NCI-H345 (cell line): ENCODE measurements around the gene LGALS3BP.
A peak's percentile ranks its signal among the peaks of the same experiment; 100 is the strongest.
"Not testable (repeated sequence)": the region's sequence is repeated elsewhere in the genome, so short reads cannot be mapped to it uniquely, and the experiment has no call there.

Experiments
- DNase-seq: peaks from one replicate; lab custom pipeline; 2025; lab: John Stamatoyannopoulos, UW

LGALS3BP gene, protein sequence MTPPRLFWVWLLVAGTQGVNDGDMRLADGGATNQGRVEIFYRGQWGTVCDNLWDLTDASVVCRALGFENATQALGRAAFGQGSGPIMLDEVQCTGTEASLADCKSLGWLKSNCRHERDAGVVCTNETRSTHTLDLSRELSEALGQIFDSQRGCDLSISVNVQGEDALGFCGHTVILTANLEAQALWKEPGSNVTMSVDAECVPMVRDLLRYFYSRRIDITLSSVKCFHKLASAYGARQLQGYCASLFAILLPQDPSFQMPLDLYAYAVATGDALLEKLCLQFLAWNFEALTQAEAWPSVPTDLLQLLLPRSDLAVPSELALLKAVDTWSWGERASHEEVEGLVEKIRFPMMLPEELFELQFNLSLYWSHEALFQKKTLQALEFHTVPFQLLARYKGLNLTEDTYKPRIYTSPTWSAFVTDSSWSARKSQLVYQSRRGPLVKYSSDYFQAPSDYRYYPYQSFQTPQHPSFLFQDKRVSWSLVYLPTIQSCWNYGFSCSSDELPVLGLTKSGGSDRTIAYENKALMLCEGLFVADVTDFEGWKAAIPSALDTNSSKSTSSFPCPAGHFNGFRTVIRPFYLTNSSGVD

DNA sequence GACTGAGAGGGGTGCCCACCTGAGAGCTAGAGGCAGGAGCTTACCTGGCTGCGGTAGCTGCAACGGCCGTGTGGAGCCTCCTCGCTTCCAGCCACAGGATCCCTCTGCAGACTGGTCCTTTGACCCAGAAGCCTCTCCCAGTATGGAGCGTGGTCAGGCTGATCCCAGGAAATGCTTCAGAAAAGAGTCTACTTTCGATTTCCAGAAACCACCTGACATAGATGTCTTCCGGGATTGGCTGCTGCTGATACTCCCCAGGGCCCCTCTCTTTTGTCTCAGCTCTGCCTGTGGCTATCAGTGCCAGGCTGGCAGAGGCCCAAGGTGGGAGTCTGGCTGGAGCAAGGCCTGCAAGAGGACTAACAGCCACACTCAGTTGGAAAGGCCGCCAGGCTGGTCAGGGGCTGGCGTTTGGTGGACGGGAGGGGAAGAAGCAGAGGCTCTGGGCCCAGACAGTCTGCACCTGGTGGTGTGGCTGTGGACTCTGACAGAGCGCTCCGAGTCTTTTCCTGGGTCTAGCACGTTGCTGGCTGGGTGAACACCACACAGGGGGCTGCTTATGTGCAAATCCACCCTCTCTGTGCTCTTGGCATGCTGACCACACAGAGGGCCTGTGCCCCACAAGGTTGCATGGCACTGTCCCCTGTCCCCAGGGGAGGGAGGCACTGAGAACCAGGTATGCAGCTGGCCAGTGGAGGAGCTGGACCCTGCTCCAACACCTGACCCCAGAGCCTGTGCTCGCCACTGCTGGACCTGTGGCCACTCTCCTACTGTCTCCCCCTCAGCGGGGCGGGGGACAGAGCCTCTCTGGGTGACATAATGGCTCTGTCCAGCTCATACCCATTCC, at the start of gene LGALS3BP:
LGALS3BP (minus strand) TSS at position 144 of the 844 bp plus-strand sequence. CDS start 2,732 bp downstream, outside the sequence.
- DNase-seq: peak; percentile 96

DNA sequence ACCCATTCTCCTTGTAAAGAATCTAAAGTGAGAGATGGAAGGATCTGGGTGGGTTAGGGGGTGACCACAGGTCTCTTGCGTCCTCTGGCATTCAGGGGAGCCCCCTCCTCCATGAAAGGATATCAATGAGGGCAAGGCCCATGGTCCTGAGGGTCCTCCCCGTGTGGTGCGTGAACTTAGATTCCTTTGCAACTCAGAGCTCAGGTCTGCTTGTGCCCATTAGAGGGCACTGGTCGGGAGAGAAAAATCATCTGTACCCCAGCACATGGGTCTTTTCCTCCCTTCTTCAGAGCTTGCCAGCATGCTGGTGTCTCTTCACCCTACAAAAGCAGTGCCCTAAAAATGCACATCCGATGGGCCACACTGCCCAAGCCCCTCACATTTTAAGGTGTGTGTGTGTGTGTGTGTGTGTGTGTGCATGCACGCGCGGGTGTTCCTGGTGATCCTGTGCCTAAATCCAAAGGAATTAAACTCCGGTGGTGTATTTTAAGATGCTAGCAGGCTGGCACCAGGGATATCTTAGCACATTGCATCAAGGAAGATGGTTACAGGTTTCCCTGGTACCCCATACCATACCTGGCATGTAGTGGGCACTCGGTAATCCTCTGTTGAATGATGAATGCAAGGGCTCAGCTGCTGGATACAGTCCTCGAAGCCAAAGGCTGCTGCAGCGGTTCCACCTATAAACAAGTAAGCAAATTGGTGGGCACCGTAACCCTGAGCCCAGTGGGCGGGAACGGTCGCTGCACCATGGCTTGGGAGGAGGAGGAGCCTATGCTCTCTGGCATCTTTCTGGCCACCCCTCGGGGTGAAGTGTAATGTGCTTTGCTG, 49.0 kb upstream of the LGALS3BP start:
- no peak for DNase-seq

DNA sequence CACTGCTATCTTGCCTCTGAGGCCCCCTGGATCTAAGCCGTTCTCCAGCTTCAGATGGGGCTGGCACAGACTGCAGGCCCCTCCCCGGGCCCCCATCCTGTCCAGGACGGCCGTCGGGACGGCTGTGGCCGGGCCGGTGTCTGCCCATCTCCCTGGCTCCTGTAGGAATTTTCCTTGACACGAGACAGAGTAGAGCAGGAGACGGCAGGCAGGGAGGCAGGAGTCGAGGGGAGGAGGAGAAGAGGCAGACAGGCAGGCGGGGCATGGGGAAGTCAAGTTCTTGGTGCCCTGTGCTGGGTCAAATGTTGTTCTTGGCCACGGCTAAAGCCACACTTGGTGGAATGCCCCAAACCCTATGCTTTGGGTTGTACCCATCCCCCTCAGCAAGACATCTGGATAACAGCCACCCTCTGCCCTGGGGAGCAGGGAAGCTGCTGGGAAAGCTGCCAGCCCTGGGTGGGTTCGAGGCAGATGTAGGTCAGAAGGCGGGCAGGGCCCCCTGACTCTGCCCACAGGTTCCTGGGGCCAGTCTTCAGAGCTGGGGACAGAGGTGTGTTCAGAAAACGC, 48.3 kb upstream of the LGALS3BP start:
- DNase-seq: no peak

DNA sequence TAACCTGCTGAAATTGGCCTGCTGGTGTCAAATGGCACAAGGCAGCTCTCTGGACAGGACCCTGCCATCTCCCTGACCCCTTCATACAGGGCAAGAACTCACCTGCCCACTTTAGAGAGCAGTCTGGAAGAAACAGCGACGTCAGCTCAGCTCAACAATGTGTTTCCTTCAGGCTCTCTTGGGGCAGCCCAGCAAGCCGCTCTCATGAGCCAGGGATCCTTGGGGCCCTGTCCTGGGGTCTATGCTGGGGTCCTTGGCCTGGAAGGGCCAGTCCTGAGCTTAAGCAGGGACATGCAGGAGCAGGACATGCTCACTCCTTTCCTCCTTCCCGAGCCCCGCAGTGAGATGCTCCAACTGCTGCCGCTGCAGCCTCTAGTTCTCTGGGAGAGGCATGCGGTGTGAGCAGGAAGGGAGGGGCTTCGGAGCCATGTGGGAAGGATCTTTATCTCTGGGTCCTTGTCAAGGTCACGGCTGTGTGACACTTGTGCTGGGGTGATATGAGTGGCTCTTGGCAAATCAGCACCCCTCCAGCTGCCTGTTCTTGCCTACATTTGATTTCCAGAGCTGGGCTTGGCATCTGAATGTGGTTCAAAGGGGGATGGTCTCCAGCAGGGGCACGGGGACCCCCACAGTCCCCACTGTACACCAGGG, 47.7 kb upstream of the LGALS3BP start:
- DNase-seq: no peak

DNA sequence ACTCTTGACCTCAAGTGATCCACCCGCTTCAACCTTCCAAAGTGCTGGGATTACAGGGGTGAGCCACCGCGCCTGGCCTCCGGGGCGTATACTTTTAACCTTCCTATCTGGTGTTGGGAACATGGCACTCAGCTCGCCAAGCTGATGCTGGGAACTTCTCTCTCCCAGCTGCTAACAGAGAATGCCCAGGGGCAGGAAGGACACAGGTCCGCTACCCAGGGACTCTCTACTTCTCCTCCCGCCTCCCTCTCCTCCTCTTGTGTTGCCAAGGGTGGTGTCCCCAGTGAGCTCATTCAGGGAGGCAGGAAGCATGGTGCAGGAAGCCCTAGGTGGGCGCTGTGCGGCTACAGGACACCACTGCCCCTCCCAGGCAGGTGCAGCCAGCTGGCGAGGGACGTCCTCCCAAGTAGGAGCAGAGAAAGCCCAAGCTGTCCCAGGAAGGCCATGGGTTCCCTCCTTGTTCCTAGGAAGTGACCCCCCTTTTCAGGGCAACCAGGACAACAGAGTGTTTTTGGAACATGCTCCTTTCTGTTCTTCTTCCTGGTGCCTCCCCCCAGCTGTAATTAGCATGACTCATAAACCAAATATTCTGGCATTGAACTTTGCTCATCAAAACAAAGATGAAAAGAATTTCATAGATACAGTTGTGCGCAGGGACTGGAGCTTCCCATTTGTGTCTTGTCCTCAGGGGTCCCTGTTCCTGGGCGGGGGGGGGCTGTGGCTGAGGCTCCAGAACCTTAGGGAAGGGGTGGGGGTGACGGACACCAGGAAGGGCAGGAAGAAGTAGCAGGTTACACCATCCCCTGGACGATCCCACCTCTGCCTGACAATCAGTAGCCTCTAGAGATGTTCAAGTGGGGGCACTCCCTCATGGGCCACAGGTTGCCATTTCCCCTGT, 46.9 kb upstream of the LGALS3BP start:
- DNase-seq: peak; percentile 55

DNA sequence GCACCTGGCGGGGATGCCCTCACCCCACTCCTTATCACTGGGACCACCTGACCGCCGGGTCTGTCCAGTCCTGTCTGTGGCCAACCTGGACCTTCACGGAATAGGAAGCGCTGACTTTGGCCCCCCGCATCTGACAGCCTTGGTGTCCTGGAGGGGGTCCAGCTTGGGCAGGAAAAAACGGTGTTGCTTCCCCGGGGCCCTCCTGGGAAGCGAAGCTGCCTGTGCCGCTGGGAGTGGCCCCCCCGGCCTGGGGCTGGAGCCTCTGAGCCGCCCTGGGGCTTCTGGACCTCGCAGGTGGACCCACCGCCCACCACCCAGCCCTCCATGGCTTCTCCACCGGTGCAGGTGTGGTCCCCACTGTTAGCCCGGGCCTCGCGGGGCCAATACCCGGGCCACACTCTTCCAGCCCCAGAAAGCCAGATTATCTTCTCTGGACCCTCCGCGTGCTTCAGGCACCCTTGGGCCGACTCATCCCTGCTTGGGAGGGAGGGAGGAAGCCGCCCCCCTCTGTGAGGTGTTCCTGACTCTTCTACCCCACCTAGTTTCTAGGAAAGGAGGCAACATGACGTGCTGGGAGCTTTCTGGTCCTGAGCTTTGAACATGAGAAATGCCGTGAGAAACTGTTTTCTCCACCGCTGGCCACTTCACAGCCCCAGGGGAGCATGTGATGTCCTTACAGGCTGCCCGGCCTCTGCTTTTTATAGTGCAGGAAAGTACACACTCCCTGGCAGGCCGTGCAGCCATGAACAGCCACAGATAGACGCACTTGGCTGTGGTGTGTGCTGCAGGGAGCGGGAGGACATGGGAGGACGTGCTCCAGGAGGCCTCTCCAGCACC, 45.4 kb upstream of the LGALS3BP start:
- no peak for DNase-seq

DNA sequence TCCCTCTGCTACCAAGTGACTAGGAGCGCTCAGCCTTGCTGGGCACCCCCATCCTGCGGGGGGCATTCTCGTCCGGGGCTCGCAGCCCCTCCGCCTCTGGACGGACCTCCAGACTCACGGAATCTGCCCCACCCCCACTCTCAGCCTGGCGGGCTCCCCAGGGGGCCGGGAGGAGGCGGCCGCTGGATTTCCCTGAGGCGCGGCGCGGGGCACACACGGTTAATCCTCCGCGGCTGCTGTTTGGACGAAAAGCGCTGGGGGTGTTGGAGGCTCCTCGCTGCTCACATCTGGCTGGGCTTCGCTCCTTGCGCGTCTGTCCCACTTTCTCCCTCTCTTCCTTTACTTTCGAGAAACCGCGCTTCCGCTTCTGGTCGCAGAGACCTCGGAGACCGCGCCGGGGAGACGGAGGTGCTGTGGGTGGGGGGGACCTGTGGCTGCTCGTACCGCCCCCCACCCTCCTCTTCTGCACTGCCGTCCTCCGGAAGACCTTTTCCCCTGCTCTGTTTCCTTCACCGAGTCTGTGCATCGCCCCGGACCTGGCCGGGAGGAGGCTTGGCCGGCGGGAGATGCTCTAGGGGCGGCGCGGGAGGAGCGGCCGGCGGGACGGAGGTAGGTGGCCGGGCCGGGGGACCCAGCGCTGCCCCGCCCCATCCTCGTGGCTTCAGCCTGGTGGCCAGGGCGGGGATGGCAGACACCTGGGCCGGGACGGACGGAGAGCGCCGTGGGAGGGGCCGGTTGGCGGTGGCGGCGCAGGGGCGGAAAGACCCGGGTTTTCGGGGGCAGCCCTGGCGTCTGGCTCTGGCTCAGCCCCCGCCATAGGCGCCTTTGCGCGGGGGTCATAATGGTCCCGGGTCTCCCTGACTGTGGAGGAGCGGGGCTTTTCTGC, 44.4 kb upstream of the LGALS3BP start, which contains the start of gene C1QTNF1:
C1QTNF1 (plus strand) TSS at position 284 of the 886 bp plus-strand sequence. CDS start 19,800 bp downstream, outside the sequence.
- DNase-seq: peak; percentile 44

DNA sequence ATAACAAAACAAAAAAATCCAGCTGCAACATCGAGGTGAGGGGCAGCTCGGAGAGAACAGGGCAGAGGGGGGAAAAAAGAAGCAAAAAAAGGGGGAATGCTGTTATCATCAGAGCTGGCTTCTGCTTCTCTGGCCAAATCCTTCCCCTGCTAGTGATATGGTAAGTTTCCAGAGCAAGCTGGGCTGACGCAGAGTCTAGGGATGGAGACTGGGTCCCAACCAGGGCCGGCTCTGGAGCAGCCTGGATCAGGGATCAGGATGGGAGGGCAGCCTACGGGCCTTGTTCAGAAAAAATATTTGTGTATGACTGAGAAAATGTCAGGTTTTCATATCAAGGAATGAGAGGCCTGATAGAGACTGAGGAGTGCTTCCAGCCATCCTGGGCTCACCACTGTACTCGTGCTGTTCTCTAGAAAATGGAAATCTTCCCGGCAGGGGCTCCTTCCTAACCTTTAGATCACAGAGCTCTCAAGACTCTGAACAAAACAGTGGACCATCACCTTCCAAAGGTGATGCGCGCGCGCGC, 43.5 kb upstream of the LGALS3BP start:
- no peak for DNase-seq

DNA sequence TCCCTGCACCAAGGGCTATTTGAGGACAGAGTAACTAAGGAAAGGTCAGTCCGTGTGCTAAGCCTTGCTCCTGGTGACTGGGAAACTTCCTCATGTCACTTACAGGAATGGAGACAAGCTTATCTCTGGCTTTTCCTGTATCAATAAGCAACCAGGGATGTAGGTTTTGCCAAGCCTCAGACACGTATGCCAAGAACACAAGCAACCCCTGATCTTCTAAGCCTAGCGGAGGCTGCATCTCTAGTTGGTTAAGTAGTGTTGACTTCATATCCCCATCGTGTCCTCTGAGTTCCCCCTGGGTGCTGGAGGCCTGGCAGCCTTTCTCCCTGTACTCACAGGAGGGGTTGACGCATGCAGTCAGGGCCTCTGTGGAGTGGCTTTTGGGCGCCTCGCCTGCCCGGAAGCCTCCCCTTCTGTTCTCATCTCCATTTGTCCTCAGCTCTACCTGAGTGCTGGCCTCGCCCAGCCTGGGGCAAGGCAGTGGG, 42.8 kb upstream of the LGALS3BP start:
- DNase-seq: no peak

DNA sequence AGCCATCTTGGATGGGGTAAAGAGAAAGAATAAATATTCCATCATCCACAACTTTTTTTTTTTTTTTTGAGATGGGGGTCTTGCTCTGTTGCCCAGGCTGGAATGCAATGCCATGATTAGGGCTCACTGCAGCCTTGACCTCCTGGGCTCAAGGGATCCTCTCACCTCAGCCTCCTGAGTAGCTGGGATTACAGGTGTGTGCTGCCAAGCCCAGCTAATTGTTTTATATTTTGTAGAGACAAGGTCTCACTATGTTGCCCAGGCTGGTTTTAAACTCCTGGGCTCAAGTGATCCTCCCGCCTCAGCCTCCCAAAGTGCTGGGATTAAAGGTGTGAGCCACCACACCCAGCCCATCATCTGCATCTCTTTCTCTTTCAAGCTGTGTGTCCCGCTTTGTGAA, 42.2 kb upstream of the LGALS3BP start:
- DNase-seq: not testable (repeated sequence)

DNA sequence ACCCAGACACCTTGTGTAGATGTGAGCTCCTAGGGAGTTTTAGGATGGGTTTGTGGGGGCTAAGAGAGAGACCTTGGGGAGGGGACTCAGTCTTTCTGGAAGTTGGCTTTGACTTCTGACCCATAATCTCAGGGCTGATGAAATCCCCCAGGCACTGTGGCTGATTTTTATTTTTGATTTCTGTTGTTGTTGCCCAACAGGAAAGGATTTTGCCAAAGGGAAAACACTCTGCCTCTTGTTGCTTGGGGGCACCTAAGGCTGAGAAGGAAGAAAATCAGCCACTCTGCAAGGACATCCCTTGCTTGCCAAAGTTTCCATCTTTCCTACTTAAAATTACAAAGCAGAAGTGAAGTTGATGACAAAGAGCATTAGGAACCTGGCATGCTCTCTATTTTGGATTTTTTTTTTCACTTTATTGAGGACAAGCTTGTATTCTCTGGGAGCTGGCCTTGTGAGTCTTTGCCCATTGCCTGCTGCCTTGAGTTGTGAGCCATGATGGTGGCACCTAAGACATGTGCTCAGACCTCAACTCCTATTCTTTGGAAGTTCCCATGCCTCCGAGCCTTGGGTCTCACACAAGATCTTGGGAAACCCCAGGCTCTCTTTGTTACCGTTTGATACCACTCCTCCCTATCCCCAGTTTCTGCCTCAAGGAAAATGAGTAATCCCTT, 41.0 kb upstream of the LGALS3BP start:
- no peak for DNase-seq

DNA sequence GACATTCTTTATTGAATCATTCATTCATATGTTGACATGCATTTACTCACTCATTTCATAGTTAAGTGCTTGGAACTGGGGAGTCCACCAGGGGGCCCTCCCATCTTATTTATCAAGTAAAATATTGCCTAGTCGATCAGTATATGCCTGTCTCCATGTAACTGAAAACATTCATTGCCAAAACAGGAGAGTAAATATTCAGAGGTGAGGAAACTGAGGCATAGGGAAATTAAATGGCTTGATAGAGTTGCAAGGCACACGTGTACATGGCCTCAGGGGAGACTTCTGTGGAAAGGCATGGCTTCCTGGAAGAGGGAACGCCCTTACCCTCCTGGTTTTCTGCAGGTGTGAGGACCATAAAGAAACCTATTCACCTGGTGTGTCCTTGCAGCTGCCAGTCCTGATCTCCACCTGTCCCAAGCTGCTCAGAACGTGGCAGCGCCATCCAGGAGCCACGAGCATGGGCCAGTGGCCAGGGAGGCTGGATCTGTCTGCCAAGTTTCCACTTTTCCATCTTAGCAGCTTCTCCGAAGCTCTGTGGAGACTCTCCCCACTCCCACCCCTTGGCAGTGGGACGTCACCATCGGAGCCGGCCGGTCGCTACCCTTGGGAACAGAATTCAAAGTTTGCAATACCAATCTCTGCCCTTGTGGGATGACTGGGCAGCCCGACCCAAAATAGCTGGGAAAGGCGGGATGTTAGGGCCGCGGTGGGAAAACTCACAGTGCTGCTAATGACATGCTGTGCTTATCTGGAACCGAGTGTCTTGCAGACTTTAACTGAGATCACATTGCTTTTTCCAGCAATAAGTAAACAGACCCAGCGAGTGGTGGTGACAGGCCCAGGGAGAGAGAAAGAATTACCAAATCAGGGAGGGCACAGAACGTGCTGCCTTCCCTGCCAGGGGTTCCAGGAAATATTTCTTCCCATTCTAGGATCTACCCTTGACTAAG, 40.2 kb upstream of the LGALS3BP start:
- peak; percentile 69 for DNase-seq

DNA sequence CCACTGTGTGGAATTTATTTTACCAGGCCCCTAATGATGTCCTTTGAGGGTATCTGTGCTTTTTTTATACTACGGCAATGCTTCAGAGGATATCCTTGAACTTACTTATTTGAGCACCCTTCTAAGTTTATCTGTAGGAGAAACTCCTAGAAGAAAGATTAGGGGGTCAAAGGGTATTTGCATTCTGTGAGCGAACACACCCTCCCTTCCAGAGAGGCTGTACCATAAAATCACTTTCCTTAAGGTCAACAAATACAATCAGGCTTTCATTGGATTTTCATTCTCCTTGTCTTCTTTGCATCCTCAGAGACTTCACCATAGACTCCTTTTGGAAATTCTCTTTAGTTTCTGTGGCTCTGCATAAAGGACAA, 39.5 kb upstream of the LGALS3BP start:
- DNase-seq: no peak

DNA sequence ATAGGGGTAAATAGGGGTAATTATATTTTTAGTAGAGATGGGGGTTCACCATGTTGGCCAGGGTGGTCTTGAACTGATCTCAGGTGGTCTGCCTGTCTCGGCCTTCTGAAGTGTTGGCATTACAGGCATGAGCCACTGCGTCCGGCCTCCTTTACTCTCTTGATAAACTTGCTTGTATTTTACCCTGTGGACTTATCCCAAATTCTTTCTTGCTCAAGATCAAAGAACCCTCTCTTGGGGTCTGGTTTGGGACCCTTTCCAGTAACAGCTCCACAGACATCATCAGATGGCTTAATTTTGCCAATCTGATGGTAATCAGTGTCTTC, 38.6 kb upstream of the LGALS3BP start:
- DNase-seq: no peak

DNA sequence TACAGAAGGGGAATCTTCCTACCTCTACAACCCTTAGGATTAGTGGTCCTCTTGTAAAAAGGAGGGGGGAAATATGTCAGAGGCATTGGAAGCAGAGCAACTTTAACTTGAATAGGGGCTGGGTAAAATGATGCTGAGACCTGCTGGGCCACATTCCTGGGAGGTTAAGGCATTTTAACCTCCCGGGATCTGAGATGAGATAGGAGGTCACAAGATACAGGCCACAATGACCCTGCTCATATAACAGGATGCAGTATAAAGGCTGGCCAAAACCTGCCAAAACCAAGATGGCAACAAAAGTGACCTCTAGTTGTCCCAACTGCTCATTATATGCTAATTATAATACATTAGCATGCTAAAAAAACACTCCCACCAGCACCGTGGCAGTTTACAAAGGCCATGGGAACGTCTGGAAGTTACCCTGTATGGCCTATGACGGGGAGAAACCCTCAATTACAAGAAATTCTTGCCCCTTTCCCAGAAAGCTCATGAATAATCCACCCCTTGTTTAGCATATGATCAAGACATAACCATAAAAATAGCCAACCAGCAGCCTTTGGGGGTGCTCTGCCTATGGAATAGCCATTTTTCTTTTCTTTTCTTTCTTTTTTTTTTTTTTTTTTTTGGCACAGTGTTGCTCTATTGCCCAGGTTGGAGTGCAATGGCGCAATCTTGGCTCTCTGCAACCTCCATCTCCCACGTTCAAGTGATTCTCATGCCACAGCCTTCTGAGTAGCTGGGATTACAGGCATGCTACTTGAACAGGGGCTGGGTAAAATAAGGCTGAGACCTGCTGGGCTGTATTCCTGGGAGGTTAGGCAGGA, 38.0 kb upstream of the LGALS3BP start:
- no peak for DNase-seq
